WTC11 (cell line): Measurements from ENCODE around the gene LRRC9. TPM values are rescaled to one million over a fixed set of nuclear protein-coding genes. Genes with fewer than 3 reads are reported as not detected.
A peak's percentile ranks its signal among the peaks of the same experiment; 100 is the strongest.

ENCODE experiments used
- ATAC-seq: fragments of 200-7000 bp; cut with Tn5 transposase; 2 replicates; pipeline ENCODE4 v1.10.0; 2021; ENCODE audit warnings: mild to moderate bottlenecking, moderate library complexity
- CTCF ChIA-PET: fragments of 300-600 bp; sonication (Branson Sonifier 250); formaldehyde crosslinking; loops from one replicate; lab custom pipeline; 2021; ENCODE audit warnings: antibody characterized with exemption; lab: Charles Lee
- POLR2A ChIA-PET: fragments of 350-600 bp; sonication (Branson Sonifier 250); formaldehyde crosslinking; loops from one replicate; lab custom pipeline; 2021; ENCODE audit warnings: antibody characterized with exemption; lab: Charles Lee
- DNase-seq: peaks from one replicate; pipeline ENCODE4 v3.0.0; 2021; ENCODE audit warnings: low spot score
- H3K27ac Mint-ChIP-seq: 2 replicates; pipeline ENCODE4 v1.8.0; 2021; ENCODE audit warnings: mixed read lengths
- H3K27me3 Mint-ChIP-seq: 2 replicates; pipeline ENCODE4 v1.8.0; 2021; ENCODE audit warnings: low read depth, mild to moderate bottlenecking, moderate library complexity, mixed read lengths
- H3K36me3 Mint-ChIP-seq: 2 replicates; pipeline ENCODE4 v1.8.0; 2021; ENCODE audit warnings: mixed read lengths
- H3K4me1 Mint-ChIP-seq: 2 replicates; pipeline ENCODE4 v1.8.0; 2022; ENCODE audit warnings: mixed read lengths
- H3K4me3 Mint-ChIP-seq: 2 replicates; pipeline ENCODE4 v1.8.0; 2021; ENCODE audit warnings: mild to moderate bottlenecking, moderate library complexity, mixed read lengths
- H3K9me3 Mint-ChIP-seq: 2 replicates; pipeline ENCODE4 v1.8.0; 2021; ENCODE audit warnings: mixed read lengths
- AR ChIP-seq: fragments of 250-450 bp; sonication (Bioruptor Pico); IDR thresholded peaks from 2 replicates; pipeline ENCODE4 v1.9.0; 2021; ENCODE audit warnings: mild to moderate bottlenecking
- ARID4B ChIP-seq: sonication (generic); formaldehyde crosslinking; IDR thresholded peaks from 2 replicates; pipeline ENCODE4 v1.8.0; 2023; ENCODE audit warnings: missing genetic modification reagents, mild to moderate bottlenecking, borderline replicate concordance
- FOXK1 ChIP-seq: sonication (generic); formaldehyde crosslinking; IDR thresholded peaks from 2 replicates; pipeline ENCODE4 v1.8.0; 2022; ENCODE audit warnings: mild to moderate bottlenecking, moderate library complexity, missing genetic modification reagents
- HMGXB4 ChIP-seq: sonication (generic); formaldehyde crosslinking; IDR thresholded peaks from 2 replicates; pipeline ENCODE4 v1.8.1; 2023; ENCODE audit warnings: mild to moderate bottlenecking, moderate library complexity, missing genetic modification reagents
- IRF2 ChIP-seq: sonication (generic); formaldehyde crosslinking; IDR thresholded peaks from 2 replicates; pipeline ENCODE4 v1.8.0; 2022; ENCODE audit warnings: low read depth, missing genetic modification reagents, borderline replicate concordance
- MLX ChIP-seq: sonication (generic); formaldehyde crosslinking; IDR thresholded peaks from 2 replicates; pipeline ENCODE4 v1.8.1; 2023; ENCODE audit warnings: mild to moderate bottlenecking, missing genetic modification reagents, moderate library complexity
- PRRX2 ChIP-seq: fragments of 250-450 bp; sonication (Bioruptor Pico); IDR thresholded peaks from 2 replicates; pipeline ENCODE4 v1.8.0; 2021; ENCODE audit warnings: mild to moderate bottlenecking
- SMAD3 ChIP-seq: sonication (generic); formaldehyde crosslinking; IDR thresholded peaks from 2 replicates; pipeline ENCODE4 v1.8.0; 2022; ENCODE audit warnings: missing genetic modification reagents, mild to moderate bottlenecking, borderline replicate concordance
- STAT6 ChIP-seq: sonication (generic); formaldehyde crosslinking; conservative IDR thresholded peaks from 2 replicates; pipeline ENCODE4 v1.8.1; 2023; ENCODE audit warnings: mild to moderate bottlenecking, low read depth, missing genetic modification reagents, moderate library complexity
- USF2 ChIP-seq: sonication (generic); formaldehyde crosslinking; IDR thresholded peaks from 2 replicates; pipeline ENCODE4 v1.8.1; 2023; ENCODE audit warnings: mild to moderate bottlenecking, missing genetic modification reagents, moderate library complexity
- ZMAT4 ChIP-seq: fragments of 250-450 bp; sonication (Bioruptor Pico); IDR thresholded peaks from 2 replicates; pipeline ENCODE4 v1.9.0; 2021; ENCODE audit warnings: mild to moderate bottlenecking
- total RNA-seq: library from RNA; stranded (reverse); gene quantifications from 3 replicates; pipeline ENCODE4 v1.2.3, GENCODE V29; 2021

The LRRC9 gene
- total RNA-seq, 1 experiment from 2014 or later = 0.79 TPM

- TF ChIP-seq SMAD3 (CRISPR knock-in tag) = no peak
- no peak for TF ChIP-seq FOXK1 (CRISPR knock-in tag)
- TF ChIP-seq PRRX2 = no peak
- no peak for TF ChIP-seq ARID4B (CRISPR knock-in tag)
- no peak for TF ChIP-seq MLX (CRISPR knock-in tag)
- no peak for TF ChIP-seq IRF2 (CRISPR knock-in tag)
- no peak for TF ChIP-seq HMGXB4 (CRISPR knock-in tag)
- no peak for TF ChIP-seq ZMAT4 (CRISPR knock-in tag)
- TF ChIP-seq AR (CRISPR knock-in tag) = no peak
- no peak for TF ChIP-seq STAT6
- no peak for TF ChIP-seq USF2 (CRISPR knock-in tag)
- Mint-ChIP-seq H3K9me3 (peaks cover 3% of the 10 kb centered on the region; the same call in 1 of the 2 replicates), H3K4me1 (peaks cover 34% of the 10 kb centered on the region), H3K4me3 (peak overlapping the region; percentile 88), H3K36me3 (peaks cover 16% of the 10 kb centered on the region), H3K27ac (no peak overlapping the region), H3K27me3 (no peaks in the 10 kb centered on the region; the same call in 1 of the 2 replicates)
- ChIA-PET CTCF (interaction anchor here (2.9 kb wide), 1 partner anchor 14 kb away, joined by 13 read pairs; no protein-coding TSS in a partner anchor), POLR2A (interaction anchor here (1.9 kb wide), 1 partner anchor 155 kb away, joined by 8 read pairs; the partner anchor contains the start of gene PPM1A)
- ATAC-seq = no peak
- DNase-seq = no peak
Measured at GRCh38 chr14:60093606-60094005, 173.7 kb downstream of the LRRC9 start.
